T-helper 2 cell treated with Interferon-gamma antibody and Interleukin-4, amounts not matched to agents 5 μg/mL and 100 μg/mL, for 36 hours (primary cell): ENCODE measurements around the gene IFNA14.
"Not testable (repeated sequence)": the region's sequence is repeated elsewhere in the genome, so short reads cannot be mapped to it uniquely, and the experiment has no call there.

Source experiments
- DNase-seq: peaks from one replicate; pipeline ENCODE4 v3.0.0; 2021; ENCODE audit warnings: low spot score
- H3K27ac Mint-ChIP-seq: one replicate; pipeline ENCODE4 v1.8.0; 2021; ENCODE audit warnings: mild to moderate bottlenecking, mixed read lengths
- H3K27me3 Mint-ChIP-seq: one replicate; pipeline ENCODE4 v1.8.0; 2021; ENCODE audit warnings: low read depth, mixed read lengths
- H3K36me3 Mint-ChIP-seq: one replicate; pipeline ENCODE4 v1.8.0; 2021; ENCODE audit warnings: low read depth, mixed read lengths
- H3K4me1 Mint-ChIP-seq: one replicate; pipeline ENCODE4 v1.8.0; 2021; ENCODE audit warnings: low read depth, mixed read lengths
- H3K4me3 Mint-ChIP-seq: one replicate; pipeline ENCODE4 v1.8.0; 2022; ENCODE audit warnings: mild to moderate bottlenecking, moderate library complexity, mixed read lengths
- H3K9me3 Mint-ChIP-seq: one replicate; pipeline ENCODE4 v1.8.0; 2021; ENCODE audit warnings: mixed read lengths

IFNA14 gene

GRCh38 chr9:21244836-21245235, 5.0 kb upstream of the IFNA14 start:
- no peak overlapping the region for H3K4me3 Mint-ChIP-seq
- H3K27me3 Mint-ChIP-seq: peaks cover 22% of the 10 kb centered on the region
- H3K9me3 Mint-ChIP-seq: no peaks in the 10 kb centered on the region
- no peaks in the 10 kb centered on the region for H3K4me1 Mint-ChIP-seq
- no peak overlapping the region for H3K27ac Mint-ChIP-seq
- no peaks in the 10 kb centered on the region for H3K36me3 Mint-ChIP-seq
- DNase-seq: no peak

DNA sequence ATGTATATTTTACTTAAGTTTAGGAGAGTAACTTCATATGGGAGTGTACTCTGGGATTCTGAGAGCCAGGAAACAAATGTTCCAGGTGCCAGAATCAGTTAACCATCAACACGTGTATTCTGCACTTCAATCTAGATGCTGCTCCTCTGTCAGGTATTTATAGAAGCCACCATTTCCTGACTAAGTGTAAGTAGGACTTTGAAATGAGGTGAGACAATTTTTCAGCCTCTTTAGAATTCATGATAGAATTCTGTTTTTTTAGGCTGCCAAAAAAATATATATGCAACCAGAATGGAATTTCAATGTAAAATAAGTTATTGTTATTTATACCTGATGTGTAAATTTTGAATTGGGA, 3.5 kb downstream of the IFNA14 start:
- not testable (repeated sequence) for DNase-seq

DNA sequence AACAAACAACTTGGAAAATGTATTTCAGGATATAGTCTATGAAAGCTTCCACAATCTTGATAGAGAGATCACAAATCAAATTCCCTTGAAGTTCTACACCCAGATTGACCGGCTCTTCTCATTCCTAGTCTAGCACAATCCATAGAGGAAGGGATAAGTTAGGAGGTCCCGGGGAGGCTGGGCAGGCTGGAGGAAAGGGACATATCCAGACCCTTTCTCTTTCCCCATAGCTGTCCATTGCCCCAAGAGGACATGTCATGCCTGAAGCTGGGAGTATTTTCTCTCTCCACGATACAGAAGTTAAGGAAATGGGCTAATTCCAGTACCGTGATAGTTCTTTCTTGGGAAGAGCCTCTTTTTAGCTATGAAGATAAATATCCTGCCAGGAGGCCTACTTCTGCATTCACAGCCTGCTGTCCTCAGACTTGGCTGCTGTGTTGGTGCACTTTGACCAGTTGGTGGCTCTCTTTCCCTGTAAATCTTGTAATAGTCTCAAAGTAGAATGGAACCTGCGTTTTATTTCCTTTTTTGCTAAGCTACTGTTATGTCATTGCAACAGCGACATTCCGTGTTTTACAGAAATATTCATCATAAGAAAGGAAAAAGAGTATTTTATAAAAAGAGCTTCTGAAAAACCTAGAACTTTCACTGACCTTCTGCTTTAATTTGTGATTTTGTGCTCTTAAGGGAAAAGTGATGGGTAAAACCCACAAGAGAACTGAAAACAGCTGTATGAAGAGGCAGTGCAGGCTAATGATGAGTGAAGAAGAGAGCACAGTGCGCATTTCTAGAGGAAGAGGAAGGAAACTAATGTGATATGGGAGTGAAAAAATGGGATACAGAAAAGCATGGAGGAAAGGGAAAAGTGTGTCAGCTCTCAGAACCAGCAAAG, 4.1 kb downstream of the IFNA14 start:
- H3K9me3 Mint-ChIP-seq, H3K27ac Mint-ChIP-seq, H3K36me3 Mint-ChIP-seq, H3K4me3 Mint-ChIP-seq, DNase-seq, H3K4me1 Mint-ChIP-seq: not testable (repeated sequence)
- peaks cover 34% of the 10 kb centered on the region for H3K27me3 Mint-ChIP-seq

More for the DNA sequence above, 3.5 kb downstream of the IFNA14 start:
- not testable (repeated sequence) for H3K4me3 Mint-ChIP-seq, H3K9me3 Mint-ChIP-seq, H3K4me1 Mint-ChIP-seq, H3K36me3 Mint-ChIP-seq, H3K27ac Mint-ChIP-seq
- peaks cover 34% of the 10 kb centered on the region for H3K27me3 Mint-ChIP-seq

GRCh38 chr9:21234153-21234687, 5.6 kb downstream of the IFNA14 start:
- peaks cover 32% of the 10 kb centered on the region for H3K27me3 Mint-ChIP-seq
- peaks cover 4% of the 10 kb centered on the region for H3K4me1 Mint-ChIP-seq
- no peak for DNase-seq
- H3K36me3 Mint-ChIP-seq: no peaks in the 10 kb centered on the region
- no peaks in the 10 kb centered on the region for H3K9me3 Mint-ChIP-seq
- no peak overlapping the region for H3K4me3 Mint-ChIP-seq
- no peak overlapping the region for H3K27ac Mint-ChIP-seq

GRCh38 chr9:21233258-21233657, 6.5 kb downstream of the IFNA14 start:
- H3K27ac Mint-ChIP-seq: no peak overlapping the region
- peaks cover 28% of the 10 kb centered on the region for H3K27me3 Mint-ChIP-seq
- H3K9me3 Mint-ChIP-seq: no peaks in the 10 kb centered on the region
- no peak overlapping the region for H3K4me3 Mint-ChIP-seq
- H3K4me1 Mint-ChIP-seq: peaks cover 4% of the 10 kb centered on the region
- no peaks in the 10 kb centered on the region for H3K36me3 Mint-ChIP-seq
- DNase-seq: no peak

- Mint-ChIP-seq H3K4me3 (no peak within 1 kb of the TSS), H3K27ac (no peak within 1 kb of the TSS), H3K4me1 (no peaks in the 10 kb centered on the region), H3K9me3 (no peaks in the 10 kb centered on the region), H3K36me3 (no peaks in the 10 kb centered on the region), H3K27me3 (peaks cover 14% of the 10 kb centered on the region)
- DNase-seq: no peak
These were observed 11.7 kb downstream of the IFNA14 start, which contains the start of gene IFNA17 for GRCh38 chr9:21228122-21228521. Gene IFNA17 (minus strand): TSS chr9:21228222. CDS start chr9:21228173, 49 bp downstream.

DNA sequence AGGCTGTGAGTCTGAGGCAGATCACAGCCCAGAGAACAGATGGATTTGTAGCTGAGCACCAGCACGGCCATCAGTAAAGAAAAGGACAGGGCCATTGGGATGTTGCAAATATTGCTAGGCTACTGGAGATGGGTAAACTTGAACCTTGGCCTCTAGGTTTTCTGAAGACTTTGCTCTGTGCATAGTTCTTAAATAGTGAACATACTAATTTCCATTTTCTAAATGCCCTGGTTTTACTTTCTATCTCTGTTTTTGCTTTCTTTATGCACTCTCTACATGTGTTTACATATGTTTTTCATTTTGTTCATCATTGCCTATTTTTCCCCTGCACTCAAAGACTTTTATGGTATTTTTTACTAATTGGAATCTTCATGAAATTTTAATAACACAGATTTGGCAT, 22.6 kb downstream of the IFNA14 start, which contains the start of gene IFNA16:
IFNA16 (minus strand) TSS at position 101 of the 400 bp plus-strand sequence; CDS start at position 95, 6 bp downstream.
- not testable (repeated sequence) for H3K9me3 Mint-ChIP-seq, H3K4me3 Mint-ChIP-seq, H3K4me1 Mint-ChIP-seq, DNase-seq, H3K36me3 Mint-ChIP-seq, H3K27ac Mint-ChIP-seq
- peaks cover 37% of the 10 kb centered on the region for H3K27me3 Mint-ChIP-seq

- not testable (repeated sequence) for H3K4me1 Mint-ChIP-seq, H3K36me3 Mint-ChIP-seq, DNase-seq, H3K9me3 Mint-ChIP-seq, H3K27ac Mint-ChIP-seq
- H3K27me3 Mint-ChIP-seq: peaks cover 30% of the 10 kb centered on the region
- H3K4me3 Mint-ChIP-seq: peak overlapping the region; percentile 16
These were observed 26.1 kb downstream of the IFNA14 start for GRCh38 chr9:21213411-21214326.

GRCh38 chr9:21212160-21212559, 27.6 kb downstream of the IFNA14 start:
- H3K36me3 Mint-ChIP-seq, DNase-seq, H3K4me1 Mint-ChIP-seq, H3K27ac Mint-ChIP-seq, H3K4me3 Mint-ChIP-seq, H3K9me3 Mint-ChIP-seq: not testable (repeated sequence)
- peaks cover 23% of the 10 kb centered on the region for H3K27me3 Mint-ChIP-seq

DNA sequence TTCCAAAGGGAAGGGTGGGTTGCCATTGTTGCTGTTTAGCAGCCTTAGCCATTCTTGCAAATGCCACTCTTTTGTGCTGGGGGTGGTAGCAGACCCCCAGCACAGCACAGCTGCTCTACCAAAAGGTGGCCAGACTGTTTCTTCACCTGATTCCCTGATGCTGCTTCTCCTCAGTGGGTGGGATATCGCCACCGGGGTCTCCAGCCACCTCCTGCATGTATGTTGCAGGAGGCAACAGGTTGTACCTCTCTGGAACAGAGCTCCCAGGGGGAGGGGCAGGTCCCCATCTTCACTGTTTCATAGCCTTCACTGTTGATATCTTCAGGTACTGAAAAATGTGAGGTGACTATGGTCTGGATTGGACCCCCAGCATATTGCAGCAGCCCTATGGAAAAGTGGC, 29.0 kb downstream of the IFNA14 start:
- not testable (repeated sequence) for H3K27ac Mint-ChIP-seq, H3K36me3 Mint-ChIP-seq, H3K4me3 Mint-ChIP-seq, DNase-seq, H3K9me3 Mint-ChIP-seq, H3K4me1 Mint-ChIP-seq
- H3K27me3 Mint-ChIP-seq: peaks cover 20% of the 10 kb centered on the region

- no peak overlapping the region for H3K4me3 Mint-ChIP-seq
- H3K36me3 Mint-ChIP-seq: no peaks in the 10 kb centered on the region
- no peak overlapping the region for H3K27ac Mint-ChIP-seq
- peaks cover 20% of the 10 kb centered on the region for H3K27me3 Mint-ChIP-seq
- no peak for DNase-seq
- no peaks in the 10 kb centered on the region for H3K9me3 Mint-ChIP-seq
- peaks cover 8% of the 10 kb centered on the region for H3K4me1 Mint-ChIP-seq
These were observed 29.5 kb downstream of the IFNA14 start for GRCh38 chr9:21210311-21210710.

GRCh38 chr9:21207043-21207442, 32.8 kb downstream of the IFNA14 start, which contains the start of gene IFNA10:
Gene IFNA10 (minus strand): TSS chr9:21207143. CDS start chr9:21207097, 46 bp downstream.
- H3K27me3 Mint-ChIP-seq: peaks cover 22% of the 10 kb centered on the region
- H3K36me3 Mint-ChIP-seq, DNase-seq, H3K9me3 Mint-ChIP-seq, H3K4me3 Mint-ChIP-seq, H3K27ac Mint-ChIP-seq, H3K4me1 Mint-ChIP-seq: not testable (repeated sequence)

DNA sequence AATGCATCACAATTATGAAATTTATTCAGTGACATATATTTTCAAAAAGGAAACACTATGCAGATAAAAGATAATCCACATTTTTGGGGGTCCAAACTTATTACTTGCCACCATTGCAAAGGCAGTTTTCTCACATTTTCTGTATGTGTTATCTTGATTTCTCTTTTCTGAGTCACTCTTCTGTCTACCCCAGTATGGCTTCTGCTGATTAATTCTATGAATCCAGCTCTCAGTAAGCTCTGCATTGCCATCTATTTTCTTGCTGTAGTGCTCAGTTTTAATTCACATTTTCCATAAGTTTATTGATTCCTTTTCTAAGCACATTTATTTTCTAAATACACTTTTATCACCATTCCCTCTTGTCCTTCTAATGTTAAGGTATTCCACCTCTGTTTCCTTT, 34.6 kb downstream of the IFNA14 start:
- H3K4me1 Mint-ChIP-seq: peaks cover 7% of the 10 kb centered on the region
- H3K9me3 Mint-ChIP-seq: no peaks in the 10 kb centered on the region
- no peak overlapping the region for H3K4me3 Mint-ChIP-seq
- peaks cover 32% of the 10 kb centered on the region for H3K27me3 Mint-ChIP-seq
- H3K36me3 Mint-ChIP-seq: no peaks in the 10 kb centered on the region
- DNase-seq: no peak
- no peak overlapping the region for H3K27ac Mint-ChIP-seq

GRCh38 chr9:21202105-21202504, 37.7 kb downstream of the IFNA14 start, which contains the start of gene IFNA7:
Gene IFNA7 (minus strand): TSS chr9:21202205. CDS start chr9:21202165, 40 bp downstream.
- H3K27me3 Mint-ChIP-seq: peaks cover 31% of the 10 kb centered on the region

More at GRCh38 chr9:21202105-21202504, 37.7 kb downstream of the IFNA14 start, which contains the start of gene IFNA7:
- H3K9me3 Mint-ChIP-seq, DNase-seq, H3K27ac Mint-ChIP-seq, H3K36me3 Mint-ChIP-seq, H3K4me1 Mint-ChIP-seq, H3K4me3 Mint-ChIP-seq: not testable (repeated sequence)
